Transverse colon (tissue), 4 donors: ENCODE data around the gene GP1BA.

Source experiments
- CTCF ChIP-seq, 5 experiments: fragments of 200-600 bp in 3 of 5; fragments of 450-650 bp in 2 of 5; sonication (generic) in 3 of 5; IDR thresholded peaks; 1 replicate in 2 of 5; 2 replicates in 3 of 5; pipeline ENCODE4 v1.5.1; 2016 to 2017; ENCODE audit warnings: antibody characterized with exemption in 5 of 5, inconsistent platforms in 3 of 5, mild to moderate bottlenecking in 2 of 5, moderate library complexity in 1 of 5
- EP300 ChIP-seq: sonication (generic); formaldehyde crosslinking; IDR thresholded peaks from one replicate; pipeline ENCODE4 v1.6.1; 2017; ENCODE audit warnings: antibody characterized with exemption, low read depth
- POLR2A ChIP-seq: fragments of 450-650 bp; IDR thresholded peaks from one replicate; pipeline ENCODE4 v1.6.1; 2016; ENCODE audit warnings: antibody characterized with exemption, mild to moderate bottlenecking, moderate library complexity
- POLR2AphosphoS5 ChIP-seq, 3 donors: sonication (generic); formaldehyde crosslinking; IDR thresholded peaks; one replicate each; pipeline ENCODE4 v1.6.1; 2016; ENCODE audit warnings: antibody characterized with exemption in 3 of 3

- TF ChIP-seq POLR2AphosphoS5 (IDR thresholded peaks at IDR 0.05) (no peak), CTCF (IDR thresholded peaks at IDR 0.05) (no peak), POLR2A (no peak), EP300 (no peak)
These were observed 5.5 kb downstream of the GP1BA start for GRCh38 chr17:4937553-4937952.
